ENCODE data around the gene ZNF629.

Gene ZNF629

DNA sequence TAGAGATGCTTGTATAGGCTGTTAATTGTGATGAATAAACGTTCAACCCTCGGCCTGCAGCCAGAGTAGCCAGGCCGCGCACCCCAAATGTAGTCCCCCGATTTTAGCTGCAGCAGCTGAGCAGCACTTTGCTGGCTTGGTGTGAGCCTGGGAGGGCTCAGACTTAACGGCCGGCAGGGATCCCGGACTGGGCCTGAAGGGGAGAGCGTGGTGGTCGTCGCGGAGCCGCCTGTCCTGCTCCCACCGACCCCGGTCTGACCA is 11.9 kb downstream of the ZNF629 start:
- in situ Hi-C loops (cut with MboI; ENCODE audit: low sequenced_read_pairs, unreplicated experiment): no loop called here
- TF ChIP-seq, protein P1, sequence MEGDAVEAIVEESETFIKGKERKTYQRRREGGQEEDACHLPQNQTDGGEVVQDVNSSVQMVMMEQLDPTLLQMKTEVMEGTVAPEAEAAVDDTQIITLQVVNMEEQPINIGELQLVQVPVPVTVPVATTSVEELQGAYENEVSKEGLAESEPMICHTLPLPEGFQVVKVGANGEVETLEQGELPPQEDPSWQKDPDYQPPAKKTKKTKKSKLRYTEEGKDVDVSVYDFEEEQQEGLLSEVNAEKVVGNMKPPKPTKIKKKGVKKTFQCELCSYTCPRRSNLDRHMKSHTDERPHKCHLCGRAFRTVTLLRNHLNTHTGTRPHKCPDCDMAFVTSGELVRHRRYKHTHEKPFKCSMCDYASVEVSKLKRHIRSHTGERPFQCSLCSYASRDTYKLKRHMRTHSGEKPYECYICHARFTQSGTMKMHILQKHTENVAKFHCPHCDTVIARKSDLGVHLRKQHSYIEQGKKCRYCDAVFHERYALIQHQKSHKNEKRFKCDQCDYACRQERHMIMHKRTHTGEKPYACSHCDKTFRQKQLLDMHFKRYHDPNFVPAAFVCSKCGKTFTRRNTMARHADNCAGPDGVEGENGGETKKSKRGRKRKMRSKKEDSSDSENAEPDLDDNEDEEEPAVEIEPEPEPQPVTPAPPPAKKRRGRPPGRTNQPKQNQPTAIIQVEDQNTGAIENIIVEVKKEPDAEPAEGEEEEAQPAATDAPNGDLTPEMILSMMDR (IDR thresholded peaks at IDR 0.05; ENCODE audit: borderline replicate concordance, control extremely low read depth, extremely low read depth, insufficient read depth, missing control alignments): no peak
- no peak for DNase-seq (ENCODE audit: low spot score)

DNA sequence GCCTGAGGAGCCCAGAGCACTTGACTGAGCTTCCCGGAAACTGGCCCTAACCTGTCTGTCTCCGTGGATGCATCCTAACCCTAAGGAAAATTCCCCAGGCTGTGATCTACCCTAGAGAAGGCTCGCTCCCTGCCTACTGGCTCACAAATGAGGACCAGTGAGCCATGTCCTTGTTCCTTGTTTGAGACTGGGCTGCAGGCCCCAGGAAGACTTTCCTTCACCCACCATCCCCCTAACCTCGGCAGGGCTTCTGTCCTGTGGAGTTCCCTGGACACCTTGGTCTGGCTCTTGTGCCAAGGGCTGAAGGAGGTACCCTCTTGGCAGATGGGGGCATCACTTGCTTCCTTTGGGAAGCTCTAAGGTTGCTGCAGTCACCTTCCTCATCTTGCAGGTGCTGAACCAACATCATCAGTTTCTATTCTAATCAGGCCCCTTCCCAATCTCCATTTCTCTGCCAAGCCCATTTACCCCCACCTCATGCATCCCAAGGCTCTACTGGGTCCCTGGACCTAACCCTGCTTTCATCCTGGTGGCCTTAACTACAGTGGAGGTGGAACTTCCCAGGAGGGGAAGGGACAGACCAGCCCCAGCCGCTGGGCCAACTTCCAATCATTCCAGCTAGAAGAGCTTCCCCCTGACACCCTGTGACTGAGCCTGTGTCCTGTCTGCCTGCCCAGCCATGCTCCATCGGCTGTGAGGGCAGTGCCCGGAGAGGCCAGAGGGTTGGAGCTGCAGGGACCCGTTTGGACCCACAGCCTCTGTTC is 12.5 kb downstream of the ZNF629 start:
- TF ChIP-seq, protein P1 (IDR thresholded peaks at IDR 0.05; ENCODE audit: borderline replicate concordance, control extremely low read depth, extremely low read depth, insufficient read depth, missing control alignments): no peak
- in situ Hi-C loops (cut with MboI; ENCODE audit: low sequenced_read_pairs, unreplicated experiment): no loop called here
- DNase-seq (ENCODE audit: low spot score): no peak

DNA sequence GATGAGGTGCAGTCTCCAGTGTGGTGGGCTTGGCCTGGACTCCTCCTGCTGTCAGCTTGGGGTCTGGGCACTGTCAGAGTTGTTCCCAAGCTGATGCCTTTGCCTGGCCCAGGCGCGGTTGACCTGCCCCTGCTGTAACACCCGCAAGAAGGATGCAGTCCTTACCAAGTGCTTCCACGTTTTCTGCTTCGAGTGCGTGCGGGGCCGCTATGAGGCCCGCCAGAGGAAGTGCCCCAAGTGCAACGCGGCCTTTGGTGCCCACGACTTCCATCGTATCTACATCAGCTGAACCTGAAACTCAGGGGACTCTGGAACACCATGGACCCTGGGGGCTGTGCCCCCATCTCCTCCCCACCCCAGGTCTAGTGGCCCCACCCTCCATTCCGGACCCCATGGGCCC is 13.2 kb downstream of the ZNF629 start:
- in situ Hi-C loops (cut with MboI; ENCODE audit: low sequenced_read_pairs, unreplicated experiment): no loop called here
- TF ChIP-seq, protein P1 (IDR thresholded peaks at IDR 0.05; ENCODE audit: borderline replicate concordance, control extremely low read depth, extremely low read depth, insufficient read depth, missing control alignments): no peak
- DNase-seq (ENCODE audit: low spot score): no peak

DNA sequence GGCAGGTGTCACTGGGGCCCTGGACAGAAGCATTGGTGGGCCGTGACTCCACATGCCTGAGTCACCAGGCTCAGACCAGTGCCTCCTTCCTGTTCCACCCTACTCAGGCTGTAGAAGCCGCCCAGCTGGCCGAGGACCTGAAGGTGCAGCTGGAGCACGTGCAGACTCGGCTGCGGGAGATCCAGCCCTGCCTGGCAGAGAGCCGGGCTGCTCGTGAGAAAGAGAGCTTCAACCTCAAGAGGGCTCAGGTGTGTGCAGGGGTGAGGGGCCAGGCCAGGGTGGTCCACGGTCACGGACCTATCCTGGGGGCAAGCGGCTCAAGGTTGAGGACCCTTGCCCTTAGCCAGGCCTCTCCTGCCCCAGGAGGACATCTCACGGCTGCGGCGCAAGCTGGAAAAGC is 15.3 kb downstream of the ZNF629 start:
- no peak for DNase-seq (ENCODE audit: low spot score)
- TF ChIP-seq, protein P1 (IDR thresholded peaks at IDR 0.05; ENCODE audit: borderline replicate concordance, control extremely low read depth, extremely low read depth, insufficient read depth, missing control alignments): no peak
- in situ Hi-C loops (cut with MboI; ENCODE audit: low sequenced_read_pairs, unreplicated experiment): no loop called here

GRCh38 chr16:30769379-30770089 is 17.5 kb downstream of the ZNF629 start:
- TF ChIP-seq, protein P1 (IDR thresholded peaks at IDR 0.05; ENCODE audit: borderline replicate concordance, control extremely low read depth, extremely low read depth, insufficient read depth, missing control alignments): no peak
- in situ Hi-C loops (cut with MboI; ENCODE audit: low sequenced_read_pairs, unreplicated experiment): no loop called here
- no peak for DNase-seq (ENCODE audit: low spot score)

DNA sequence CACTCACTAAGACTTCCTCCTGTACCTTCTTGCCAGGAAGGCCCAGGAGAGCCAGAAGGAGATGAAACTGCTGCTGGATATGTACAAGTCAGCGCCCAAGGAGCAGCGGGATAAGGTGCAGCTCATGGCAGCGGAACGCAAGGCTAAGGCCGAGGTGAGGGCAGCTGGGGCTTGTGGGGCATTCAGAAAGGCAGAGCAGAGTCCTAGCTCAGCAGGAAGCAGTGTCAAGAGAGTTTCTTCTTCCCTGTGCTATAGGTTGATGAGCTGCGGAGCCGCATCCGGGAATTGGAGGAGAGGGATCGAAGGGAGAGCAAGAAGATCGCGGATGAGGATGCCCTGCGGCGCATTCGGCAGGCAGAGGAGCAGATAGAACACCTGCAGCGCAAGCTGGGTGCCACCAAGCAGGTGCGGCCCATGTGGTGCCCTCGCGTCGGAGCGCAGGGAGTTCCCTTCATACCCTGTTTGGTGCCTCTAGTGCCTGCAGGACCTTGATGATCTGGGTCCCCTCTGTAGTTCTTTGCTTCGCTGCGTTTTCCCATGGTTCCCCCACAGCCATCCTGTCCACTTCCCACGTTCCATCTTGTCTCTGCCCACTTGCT is 18.3 kb downstream of the ZNF629 start:
- TF ChIP-seq, protein P1 (IDR thresholded peaks at IDR 0.05; ENCODE audit: borderline replicate concordance, control extremely low read depth, extremely low read depth, insufficient read depth, missing control alignments): no peak
- in situ Hi-C loops (cut with MboI; ENCODE audit: low sequenced_read_pairs, unreplicated experiment): no loop called here
- DNase-seq (ENCODE audit: low spot score): no peak
